Mucosa of stomach (tissue), 1 donor: Measurements from ENCODE around the gene CYCS.
"Not testable (repeated sequence)": the region's sequence is repeated elsewhere in the genome, so short reads cannot be mapped to it uniquely, and the experiment has no call there.

ENCODE experiments used
- H3K27me3 ChIP-seq: one replicate; pipeline ENCODE4 v1.7.0; 2013; ENCODE audit warnings: mild to moderate bottlenecking, low read length; ENCODE audit not compliant: control insufficient read depth, insufficient read depth
- H3K36me3 ChIP-seq: one replicate; pipeline ENCODE4 v1.7.0; 2013; ENCODE audit warnings: low read length; ENCODE audit not compliant: control insufficient read depth, insufficient read depth
- H3K4me1 ChIP-seq: one replicate; pipeline ENCODE4 v1.7.0; 2013; ENCODE audit warnings: mild to moderate bottlenecking, low read length; ENCODE audit not compliant: control insufficient read depth, insufficient read depth
- H3K4me3 ChIP-seq: one replicate; pipeline ENCODE4 v1.7.0; 2013; ENCODE audit warnings: low read length
- H3K9ac ChIP-seq: one replicate; pipeline ENCODE4 v1.7.0; 2013; ENCODE audit warnings: mild to moderate bottlenecking, low read length, moderate library complexity
- H3K9me3 ChIP-seq: one replicate; pipeline ENCODE4 v1.7.0; 2013; ENCODE audit warnings: mild to moderate bottlenecking, low read length, moderate library complexity; ENCODE audit not compliant: control insufficient read depth
- donor health status: Pancreatic carcinoma.

CYCS gene

DNA sequence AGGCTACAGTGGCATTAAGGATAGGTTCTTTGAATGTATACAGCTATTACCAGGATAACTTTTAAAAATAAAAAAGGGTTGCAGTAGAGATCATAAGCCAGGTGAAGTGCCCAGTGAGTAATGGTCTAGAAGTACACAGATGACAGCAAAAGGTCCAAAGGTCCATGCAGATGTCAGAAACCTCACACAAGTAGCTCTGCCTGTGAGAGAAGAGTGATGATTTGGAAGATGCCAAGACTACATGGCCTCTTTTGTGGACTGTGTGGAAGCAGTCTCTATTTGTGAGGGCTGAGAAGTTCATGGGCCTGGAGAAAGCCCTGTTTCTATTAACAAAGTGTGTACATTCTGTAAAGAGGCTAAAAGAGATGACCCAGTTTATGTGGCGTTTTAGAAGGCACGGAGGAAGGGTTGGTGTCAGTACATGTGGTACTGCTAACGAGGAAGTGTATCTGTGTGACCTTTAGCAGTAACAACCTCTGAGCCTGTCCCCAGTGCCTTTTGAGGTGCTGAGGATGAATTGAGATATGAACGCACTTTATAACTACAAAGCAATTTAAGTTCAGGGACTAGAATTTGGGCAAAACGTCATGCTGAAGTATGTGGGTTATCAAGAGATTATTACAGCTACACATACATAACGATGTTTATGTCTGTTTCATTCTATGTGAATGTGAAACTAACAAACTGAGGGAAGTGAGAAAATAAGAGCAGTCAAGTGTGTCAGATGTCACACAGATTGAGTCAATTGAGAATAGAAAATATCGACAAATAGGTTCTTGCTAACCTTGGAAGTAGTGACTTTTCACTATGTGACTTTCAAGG lies 7.6 kb downstream of the CYCS start:
- peaks cover 5% of the 10 kb centered on the region for H3K36me3 ChIP-seq
- H3K4me3 ChIP-seq = no peak overlapping the region
- H3K27me3 ChIP-seq = no peaks in the 10 kb centered on the region
- H3K9ac ChIP-seq = no peak overlapping the region
- H3K4me1 ChIP-seq = peaks cover 4% of the 10 kb centered on the region
- no peaks in the 10 kb centered on the region for H3K9me3 ChIP-seq

DNA sequence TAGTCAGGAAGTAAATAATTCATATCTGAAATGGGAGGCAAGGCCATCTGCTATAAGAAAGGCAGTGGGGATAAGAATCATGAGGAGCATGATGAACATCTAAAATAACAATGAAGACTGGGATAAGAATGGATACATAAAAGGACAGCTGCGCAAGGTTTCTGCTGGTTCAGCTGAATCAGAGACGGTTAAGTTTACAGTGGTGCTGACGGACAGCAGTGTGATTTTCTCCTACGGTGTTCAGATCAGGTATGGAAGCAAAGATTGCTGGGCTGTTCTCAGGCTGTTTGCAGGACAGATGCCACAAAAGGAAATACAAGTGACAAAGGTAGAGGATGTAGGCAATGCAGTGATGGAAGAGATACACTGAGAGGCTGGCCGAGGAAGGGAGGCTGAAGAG lies 8.4 kb downstream of the CYCS start:
- Histone ChIP-seq H3K27me3 (no peaks in the 10 kb centered on the region), H3K4me3 (no peak overlapping the region), H3K9ac (no peak overlapping the region), H3K9me3 (no peaks in the 10 kb centered on the region), H3K36me3 (no peaks in the 10 kb centered on the region), H3K4me1 (peaks cover 4% of the 10 kb centered on the region)

DNA sequence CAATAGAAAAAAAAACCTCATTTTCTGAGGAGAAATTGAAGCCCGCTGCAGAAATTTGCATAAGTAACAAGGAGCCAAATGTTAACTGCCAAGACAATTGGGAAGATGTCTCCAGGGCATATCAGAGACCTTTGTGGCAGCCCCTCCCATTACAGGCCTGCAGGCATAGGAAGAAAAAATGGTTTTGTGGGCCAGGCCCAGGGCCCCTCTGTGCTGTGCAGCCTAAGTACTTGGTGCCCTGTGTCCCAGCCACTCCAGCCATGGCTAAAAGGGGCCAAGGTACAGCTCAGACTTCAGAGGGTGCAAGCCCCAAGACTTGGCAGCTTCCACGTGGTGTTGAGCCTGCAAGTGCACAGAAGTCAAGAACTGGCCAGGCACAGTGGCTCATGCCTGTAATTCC lies 14.5 kb downstream of the CYCS start:
- H3K9ac ChIP-seq, H3K27me3 ChIP-seq: not testable (repeated sequence)

DNA sequence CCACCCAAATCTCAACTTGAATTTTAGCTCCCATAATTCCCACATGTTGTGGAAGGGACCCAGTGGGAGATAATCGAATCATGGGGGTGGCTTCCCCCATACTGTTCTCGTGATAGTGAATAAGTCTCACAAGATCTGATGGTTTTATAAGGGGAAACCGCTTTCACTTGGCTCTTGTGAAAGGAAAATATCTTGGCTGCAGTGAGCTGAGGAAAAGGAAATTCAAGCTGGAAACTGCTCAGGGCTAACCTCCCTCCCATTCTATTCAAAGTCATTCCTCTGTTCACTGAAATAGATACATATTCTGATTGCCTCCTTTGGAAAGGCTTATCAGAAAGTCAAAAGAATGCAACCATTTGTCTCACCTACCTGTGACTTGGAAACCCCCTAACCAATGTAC lies 15.8 kb downstream of the CYCS start:
- Histone ChIP-seq H3K36me3 (no peaks in the 10 kb centered on the region), H3K4me1 (peaks cover 4% of the 10 kb centered on the region), H3K9ac (no peak overlapping the region), H3K9me3 (no peaks in the 10 kb centered on the region), H3K4me3 (no peak overlapping the region), H3K27me3 (no peaks in the 10 kb centered on the region)

More for the DNA sequence above, 14.5 kb downstream of the CYCS start:
- H3K4me1 ChIP-seq, H3K9me3 ChIP-seq, H3K4me3 ChIP-seq, H3K36me3 ChIP-seq: not testable (repeated sequence)

DNA sequence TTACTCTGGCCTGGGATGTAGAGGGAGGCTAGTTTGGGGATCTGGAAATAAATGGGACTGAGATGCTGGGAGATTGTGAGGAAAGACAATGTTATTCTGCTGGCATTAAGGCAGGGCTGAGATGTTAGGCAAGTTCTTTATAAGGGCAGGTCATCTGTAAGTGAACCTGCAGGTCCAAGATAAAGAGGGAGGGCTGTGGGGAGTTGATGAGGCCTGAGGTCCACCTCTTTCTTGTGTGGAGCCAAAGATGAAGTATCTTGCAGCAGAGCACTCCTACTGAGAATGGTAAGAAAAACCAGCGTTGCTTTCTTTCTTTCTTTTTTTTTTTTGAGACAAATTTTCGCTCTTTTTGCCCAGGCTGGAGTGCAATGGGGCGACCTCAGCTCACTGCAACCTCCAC lies 19.1 kb downstream of the CYCS start:
- Histone ChIP-seq H3K9ac (no peak overlapping the region), H3K4me1 (no peaks in the 10 kb centered on the region), H3K4me3 (no peak overlapping the region), H3K36me3 (no peaks in the 10 kb centered on the region), H3K9me3 (no peaks in the 10 kb centered on the region), H3K27me3 (no peaks in the 10 kb centered on the region)

DNA sequence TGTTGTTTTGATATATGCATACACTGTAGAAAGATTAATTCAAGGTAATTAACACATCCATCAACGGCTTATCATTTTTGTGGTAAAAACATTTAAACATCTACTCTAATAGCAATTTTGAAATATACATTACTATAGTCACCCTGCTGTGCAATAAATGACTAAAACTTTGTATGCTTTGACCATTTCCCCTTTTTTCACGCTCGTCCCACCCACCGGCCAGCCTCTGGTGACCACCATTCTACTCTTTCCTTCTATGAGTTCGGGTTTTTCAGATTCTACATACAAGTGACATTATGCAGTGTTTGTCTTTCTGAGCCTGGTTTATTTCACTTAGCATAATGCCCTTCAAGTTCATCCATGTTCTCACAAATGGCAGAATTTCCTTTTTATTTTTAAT lies 21.3 kb downstream of the CYCS start:
- H3K36me3 ChIP-seq = no peaks in the 10 kb centered on the region
- H3K27me3 ChIP-seq = no peaks in the 10 kb centered on the region
- H3K4me1 ChIP-seq = no peaks in the 10 kb centered on the region
- no peak overlapping the region for H3K9ac ChIP-seq
- H3K4me3 ChIP-seq = no peak overlapping the region
- H3K9me3 ChIP-seq = no peaks in the 10 kb centered on the region

DNA sequence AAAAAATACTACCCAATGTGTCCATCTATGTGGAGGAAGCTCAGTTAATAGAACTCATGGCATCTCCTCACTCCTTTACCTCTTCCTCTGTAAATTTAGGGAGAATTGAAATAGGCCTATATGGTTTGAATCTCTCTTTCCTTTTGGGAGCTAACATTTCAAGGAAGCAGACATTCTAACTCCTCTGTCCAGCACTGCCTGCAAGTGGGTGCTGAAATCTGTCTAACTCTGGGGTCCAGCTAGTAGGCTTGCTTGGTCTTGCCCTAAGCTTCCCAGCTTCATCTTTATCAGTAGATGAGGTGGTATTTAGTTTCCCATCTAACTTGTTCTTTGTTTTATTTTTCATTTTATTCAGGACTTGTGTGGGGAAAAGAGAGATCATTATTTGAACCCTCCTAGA lies 23.2 kb downstream of the CYCS start:
- Histone ChIP-seq H3K4me3 (no peak overlapping the region), H3K9ac (no peak overlapping the region), H3K4me1 (no peaks in the 10 kb centered on the region), H3K36me3 (no peaks in the 10 kb centered on the region), H3K27me3 (no peaks in the 10 kb centered on the region), H3K9me3 (no peaks in the 10 kb centered on the region)

DNA sequence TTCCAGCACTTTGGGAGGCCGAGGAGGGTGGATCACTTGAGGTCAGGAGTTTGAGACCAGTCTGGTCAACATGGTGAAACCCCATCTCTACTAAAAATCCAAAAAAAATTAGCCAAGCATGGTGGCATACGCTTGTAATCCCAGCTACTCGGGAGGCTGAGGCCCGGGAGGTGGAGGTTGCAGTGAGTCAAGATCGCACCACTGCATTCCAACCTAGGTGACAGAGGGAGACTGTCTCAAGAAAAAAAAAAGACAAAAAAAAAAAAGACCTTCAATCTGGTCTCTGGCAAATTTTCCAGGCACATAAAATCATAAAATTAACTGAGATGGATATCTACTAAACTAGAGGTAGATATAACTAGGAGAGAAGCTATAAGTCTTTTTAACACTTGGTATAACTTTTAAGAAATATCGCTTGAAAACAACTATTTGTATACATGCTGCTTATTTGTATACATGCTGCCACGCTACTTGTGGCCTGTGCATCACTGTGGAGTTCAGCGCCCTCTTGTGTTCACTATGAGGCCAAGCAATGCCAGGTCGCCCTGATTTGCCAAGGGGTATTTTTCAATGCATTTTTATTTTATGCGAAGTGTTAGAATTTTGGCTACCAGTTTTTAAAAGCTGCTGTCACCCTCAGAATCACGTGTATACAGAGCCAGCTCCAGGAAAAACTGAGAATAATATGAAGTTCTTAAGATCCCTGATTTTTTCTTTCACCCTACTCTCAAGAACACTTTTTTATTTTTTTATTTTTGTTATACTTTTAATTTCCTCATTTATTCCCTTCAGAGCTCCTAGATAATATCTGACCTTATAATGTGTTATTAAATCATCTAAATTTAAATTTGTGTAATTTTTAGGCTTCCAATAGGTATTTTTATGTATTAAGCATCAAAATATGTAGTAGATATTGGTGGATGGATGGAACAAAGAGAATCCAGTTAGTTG lies 26.7 kb downstream of the CYCS start:
- Histone ChIP-seq H3K9me3 (no peaks in the 10 kb centered on the region), H3K4me1 (no peaks in the 10 kb centered on the region), H3K27me3 (no peaks in the 10 kb centered on the region), H3K36me3 (no peaks in the 10 kb centered on the region), H3K4me3 (no peak overlapping the region), H3K9ac (no peak overlapping the region)

DNA sequence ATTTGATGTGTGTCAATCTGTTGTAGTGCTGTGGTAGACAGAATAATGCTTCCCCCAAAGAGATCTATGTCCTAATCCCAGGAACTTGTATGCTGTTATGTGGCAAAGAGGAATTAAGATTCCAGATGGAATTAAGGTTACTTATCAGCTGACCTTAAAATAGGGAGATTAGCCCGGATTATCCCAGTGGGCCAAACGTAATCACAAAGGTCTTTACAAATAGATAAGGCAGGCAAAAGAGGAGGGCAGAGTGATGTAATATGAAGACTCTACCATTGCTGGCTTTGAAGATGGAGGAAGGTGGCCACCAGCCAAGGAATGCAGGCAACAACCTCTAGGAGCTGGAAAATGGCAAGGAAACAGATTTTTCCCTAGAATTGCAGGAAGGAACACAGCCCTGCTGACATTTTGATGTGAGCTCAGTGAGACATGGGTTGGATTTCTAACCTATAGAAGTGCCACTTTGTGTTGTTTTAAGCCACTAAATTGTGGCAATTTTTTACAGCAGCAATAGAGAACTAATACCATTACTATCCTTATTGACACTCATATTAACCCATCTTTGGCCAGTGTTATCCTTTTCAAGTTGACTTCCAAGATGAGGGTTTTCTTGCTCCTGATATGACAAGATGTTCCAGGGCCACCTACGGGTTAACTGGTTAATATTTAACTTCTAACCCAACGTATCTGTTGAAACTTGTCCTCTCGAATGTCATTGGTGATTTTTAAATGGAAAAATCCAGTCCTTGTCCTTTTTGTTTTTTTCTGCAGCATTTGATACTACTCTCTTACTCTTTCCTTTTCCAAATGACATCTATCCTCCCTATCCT lies 29.3 kb downstream of the CYCS start:
- no peaks in the 10 kb centered on the region for H3K27me3 ChIP-seq
- no peaks in the 10 kb centered on the region for H3K9me3 ChIP-seq
- H3K4me1 ChIP-seq = no peaks in the 10 kb centered on the region

DNA sequence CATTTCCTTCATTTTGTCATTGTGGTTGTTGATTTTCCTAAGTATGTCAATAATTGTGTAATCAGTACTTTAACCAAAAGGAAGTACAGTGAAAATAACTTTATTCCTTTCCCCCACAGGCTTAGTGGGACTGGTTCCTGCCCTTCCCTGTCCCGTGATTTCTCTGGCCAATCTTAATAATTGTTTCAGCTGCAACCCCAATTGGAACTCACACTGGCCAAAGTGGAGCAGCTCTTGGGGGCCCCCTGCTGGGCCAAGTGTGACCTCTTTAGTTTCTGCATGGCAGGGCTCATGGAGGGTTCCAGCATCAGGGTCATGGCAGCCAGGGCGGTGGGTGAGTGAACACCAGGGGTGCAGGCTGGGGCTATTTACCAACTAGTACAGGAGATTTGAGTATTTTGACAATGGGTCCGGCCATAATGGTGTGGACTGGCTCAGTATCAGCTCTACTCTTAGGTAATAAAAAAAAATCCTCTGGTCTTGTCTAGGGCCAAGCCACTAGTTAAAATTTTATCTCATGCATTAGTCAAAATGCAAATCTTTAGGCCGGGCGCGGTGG lies 31.7 kb downstream of the CYCS start:
- Histone ChIP-seq H3K9me3 (no peaks in the 10 kb centered on the region), H3K4me1 (no peaks in the 10 kb centered on the region), H3K4me3 (no peak overlapping the region), H3K27me3 (no peaks in the 10 kb centered on the region), H3K36me3 (no peaks in the 10 kb centered on the region), H3K9ac (no peak overlapping the region)

More for the DNA sequence above, 29.3 kb downstream of the CYCS start:
- Histone ChIP-seq H3K36me3 (no peaks in the 10 kb centered on the region), H3K4me3 (no peak overlapping the region), H3K9ac (no peak overlapping the region)

DNA sequence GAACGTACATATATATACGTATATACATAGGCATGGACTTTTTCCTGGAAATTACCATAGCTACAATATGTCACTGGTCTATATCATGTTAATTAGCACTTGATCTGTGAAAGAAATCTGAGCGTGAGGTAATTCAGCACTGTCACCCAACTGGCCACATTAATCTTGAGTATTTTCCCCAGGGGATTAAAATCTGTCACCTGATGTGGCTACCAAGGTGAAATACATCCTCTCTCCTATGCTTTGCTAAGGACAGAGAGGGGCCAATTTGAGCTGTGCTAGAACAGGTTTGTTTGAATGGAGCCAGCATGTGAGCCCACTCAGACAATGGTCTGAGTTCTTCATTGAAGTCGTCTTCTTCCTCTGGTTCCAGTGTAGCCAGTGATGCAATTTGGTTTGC lies 33.3 kb downstream of the CYCS start:
- Histone ChIP-seq H3K9ac (no peak overlapping the region), H3K4me1 (no peaks in the 10 kb centered on the region), H3K4me3 (no peak overlapping the region), H3K27me3 (no peaks in the 10 kb centered on the region), H3K9me3 (no peaks in the 10 kb centered on the region), H3K36me3 (no peaks in the 10 kb centered on the region)
